GM12875 (cell line): ENCODE results near the gene PLA2G4C.

Experiments used
- H3K4me3 ChIP-seq: one replicate; pipeline ENCODE4 v1.5.1; 2011; ENCODE audit warnings: low read depth, low read length, control low read depth
- TF ChIP-seq, protein P1 (sequence below): IDR thresholded peaks from 2 replicates; pipeline ENCODE4 v1.5.1; 2011; ENCODE audit warnings: low read depth, mild to moderate bottlenecking, control low read depth, inconsistent platforms, low read length, moderate library complexity, borderline replicate concordance; ENCODE audit not compliant: insufficient read depth

Gene PLA2G4C

DNA sequence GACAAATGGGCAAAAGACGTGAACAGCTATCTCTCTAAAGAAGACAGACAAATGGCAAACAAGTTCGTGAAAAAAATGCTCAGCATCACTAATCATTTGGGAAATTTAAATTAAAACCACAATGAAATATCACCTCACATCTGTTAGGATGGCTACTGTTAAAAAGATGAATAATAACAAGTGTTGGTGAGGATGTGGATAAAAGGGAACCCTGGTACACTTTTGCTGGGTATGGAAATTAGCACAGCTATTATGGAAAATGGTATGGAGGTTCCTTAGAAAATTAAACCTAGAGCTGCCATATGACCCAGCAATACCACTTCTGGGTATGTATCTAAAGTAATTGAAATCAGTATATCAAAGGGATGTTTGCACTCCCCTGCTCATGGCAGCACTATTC lies 73.9 kb downstream of the PLA2G4C start:
- no peak overlapping the region for H3K4me3 ChIP-seq
- TF ChIP-seq, protein P1, sequence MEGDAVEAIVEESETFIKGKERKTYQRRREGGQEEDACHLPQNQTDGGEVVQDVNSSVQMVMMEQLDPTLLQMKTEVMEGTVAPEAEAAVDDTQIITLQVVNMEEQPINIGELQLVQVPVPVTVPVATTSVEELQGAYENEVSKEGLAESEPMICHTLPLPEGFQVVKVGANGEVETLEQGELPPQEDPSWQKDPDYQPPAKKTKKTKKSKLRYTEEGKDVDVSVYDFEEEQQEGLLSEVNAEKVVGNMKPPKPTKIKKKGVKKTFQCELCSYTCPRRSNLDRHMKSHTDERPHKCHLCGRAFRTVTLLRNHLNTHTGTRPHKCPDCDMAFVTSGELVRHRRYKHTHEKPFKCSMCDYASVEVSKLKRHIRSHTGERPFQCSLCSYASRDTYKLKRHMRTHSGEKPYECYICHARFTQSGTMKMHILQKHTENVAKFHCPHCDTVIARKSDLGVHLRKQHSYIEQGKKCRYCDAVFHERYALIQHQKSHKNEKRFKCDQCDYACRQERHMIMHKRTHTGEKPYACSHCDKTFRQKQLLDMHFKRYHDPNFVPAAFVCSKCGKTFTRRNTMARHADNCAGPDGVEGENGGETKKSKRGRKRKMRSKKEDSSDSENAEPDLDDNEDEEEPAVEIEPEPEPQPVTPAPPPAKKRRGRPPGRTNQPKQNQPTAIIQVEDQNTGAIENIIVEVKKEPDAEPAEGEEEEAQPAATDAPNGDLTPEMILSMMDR = no peak

DNA sequence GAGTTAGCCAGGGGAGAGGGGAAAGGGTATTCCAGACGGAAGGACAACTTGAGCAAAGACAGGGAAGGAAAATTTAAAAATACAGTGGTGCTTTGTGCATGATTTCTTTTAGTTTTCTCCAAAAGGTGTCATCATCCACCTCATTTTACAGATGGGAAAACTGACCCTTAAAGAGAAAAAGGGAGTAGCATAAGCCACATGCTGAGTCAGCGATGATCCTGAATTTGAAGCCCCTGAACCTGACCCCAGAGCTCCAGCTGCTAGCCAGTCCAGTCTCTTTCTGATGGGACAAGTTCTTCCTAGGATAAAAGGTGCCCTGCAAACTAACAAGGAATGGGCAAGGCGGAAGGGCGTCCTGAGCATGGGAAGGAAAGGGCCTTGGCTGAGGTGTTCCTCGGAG lies 77.0 kb downstream of the PLA2G4C start:
- no peak overlapping the region for H3K4me3 ChIP-seq

DNA sequence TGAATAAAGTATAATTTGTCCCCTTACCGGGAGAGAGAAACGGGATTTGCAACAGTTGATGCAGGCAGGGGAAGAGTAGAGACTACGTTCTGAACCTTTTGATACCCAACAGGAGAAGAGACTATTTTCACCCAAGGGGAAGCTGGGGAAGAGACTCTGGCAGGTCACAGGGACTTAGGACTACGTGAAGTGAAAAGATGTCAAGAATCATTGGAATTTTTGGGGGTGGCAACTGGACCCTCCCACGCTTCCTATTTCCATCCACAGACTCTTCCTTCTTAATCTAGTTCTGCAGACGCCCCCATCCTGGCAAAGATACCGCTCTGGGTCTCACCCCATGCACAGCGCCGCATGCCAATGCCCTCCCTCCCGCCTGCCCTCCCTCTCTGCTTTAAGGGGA lies 80.5 kb downstream of the PLA2G4C start:
- TF ChIP-seq, protein P1 = no peak

More for the DNA sequence above, 77.0 kb downstream of the PLA2G4C start:
- TF ChIP-seq, protein P1 = no peak

DNA sequence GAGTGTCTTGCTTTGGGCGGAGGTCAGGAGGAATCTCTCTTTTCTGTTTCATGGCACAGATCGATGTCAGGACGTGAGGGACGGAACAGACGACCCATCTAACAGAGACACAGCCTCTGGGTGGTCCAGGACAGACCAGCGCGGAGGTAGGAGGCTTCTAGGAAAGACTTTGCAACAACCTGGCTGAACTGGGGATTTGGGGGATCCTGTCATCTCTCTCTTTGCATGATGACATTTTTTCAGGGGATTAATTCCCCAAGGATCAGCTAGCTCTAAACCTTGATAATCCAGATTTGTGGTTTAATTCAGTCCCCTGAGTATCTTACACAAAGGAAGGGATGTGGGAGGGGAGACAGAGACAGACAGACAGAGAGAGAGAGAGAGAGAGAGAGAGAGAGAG lies 81.2 kb downstream of the PLA2G4C start:
- TF ChIP-seq, protein P1 = no peak
- H3K4me3 ChIP-seq = no peak overlapping the region

More for the DNA sequence above, 80.5 kb downstream of the PLA2G4C start:
- H3K4me3 ChIP-seq = no peak overlapping the region

DNA sequence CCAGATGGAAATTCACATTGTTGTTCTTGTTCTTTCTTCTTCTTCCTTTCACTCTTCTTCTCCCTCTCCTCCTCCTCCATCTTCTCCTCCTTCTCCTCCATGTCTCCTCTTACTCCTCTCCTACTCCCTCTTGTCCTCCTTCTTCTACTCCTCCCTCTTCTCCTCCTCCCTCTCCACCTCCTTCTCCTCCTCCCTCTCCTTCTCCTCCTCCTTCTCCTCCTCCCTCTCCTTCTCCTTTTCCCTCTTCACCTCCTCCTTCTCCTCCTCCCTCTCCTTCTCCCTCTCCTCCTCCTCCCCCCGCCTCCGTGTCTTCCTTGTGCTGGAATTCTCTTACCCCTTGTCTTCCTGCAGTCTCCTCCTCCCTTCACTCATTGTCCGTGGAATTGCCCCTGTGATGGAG lies 85.1 kb downstream of the PLA2G4C start:
- TF ChIP-seq, protein P1 = no peak
- no peak overlapping the region for H3K4me3 ChIP-seq

DNA sequence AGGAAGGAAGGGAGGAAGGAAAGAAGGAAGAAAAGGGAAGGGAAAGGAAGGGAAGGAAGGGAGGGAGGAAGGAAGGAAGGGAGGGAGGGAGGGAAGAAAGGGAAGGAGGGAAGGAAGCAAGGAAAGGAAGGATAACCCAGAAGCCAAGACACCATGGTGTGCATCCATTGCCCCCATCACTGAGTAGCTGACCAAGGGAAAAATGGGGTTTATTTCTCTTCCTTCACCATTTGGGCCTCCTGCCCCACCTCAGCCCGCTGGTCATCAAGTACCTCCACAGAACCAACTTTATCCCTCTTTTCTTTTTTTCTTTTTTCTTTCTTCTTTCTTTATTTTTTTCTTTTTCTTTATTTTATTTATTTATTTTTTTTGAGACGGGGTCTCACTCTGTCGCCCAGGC lies 87.1 kb downstream of the PLA2G4C start:
- TF ChIP-seq, protein P1 = no peak

DNA sequence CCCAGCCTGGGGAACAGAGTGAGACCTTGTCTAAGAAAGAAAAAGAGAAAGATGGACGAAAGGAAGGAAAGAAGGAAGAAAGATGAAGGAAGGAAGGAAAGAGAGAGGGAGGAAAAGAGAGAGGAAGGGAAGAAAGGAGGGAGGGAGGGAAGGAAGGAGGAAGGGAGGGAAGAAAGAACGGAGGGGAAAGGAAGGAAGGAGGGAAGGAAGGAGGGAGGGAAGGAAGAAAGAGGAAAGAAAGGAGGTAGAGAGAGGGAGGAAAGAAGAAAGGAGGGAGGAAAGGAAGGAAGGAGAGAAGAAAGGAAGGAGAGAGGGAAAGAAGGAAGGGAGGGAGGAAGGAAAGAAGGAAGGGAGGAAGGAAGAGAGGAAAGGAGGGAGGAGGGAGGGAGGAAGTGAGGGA lies 87.6 kb downstream of the PLA2G4C start:
- TF ChIP-seq, protein P1 = no peak
- H3K4me3 ChIP-seq = no peak overlapping the region

More for the DNA sequence above, 87.1 kb downstream of the PLA2G4C start:
- no peak overlapping the region for H3K4me3 ChIP-seq
